Measurements from ENCODE around the gene CDK3. TPM values are rescaled to one million over a fixed set of nuclear protein-coding genes. Genes with fewer than 3 reads are reported as not detected.

The CDK3 gene
- total RNA-seq, 1 experiment from 2014 or later, result 7.1 TPM

DNA sequence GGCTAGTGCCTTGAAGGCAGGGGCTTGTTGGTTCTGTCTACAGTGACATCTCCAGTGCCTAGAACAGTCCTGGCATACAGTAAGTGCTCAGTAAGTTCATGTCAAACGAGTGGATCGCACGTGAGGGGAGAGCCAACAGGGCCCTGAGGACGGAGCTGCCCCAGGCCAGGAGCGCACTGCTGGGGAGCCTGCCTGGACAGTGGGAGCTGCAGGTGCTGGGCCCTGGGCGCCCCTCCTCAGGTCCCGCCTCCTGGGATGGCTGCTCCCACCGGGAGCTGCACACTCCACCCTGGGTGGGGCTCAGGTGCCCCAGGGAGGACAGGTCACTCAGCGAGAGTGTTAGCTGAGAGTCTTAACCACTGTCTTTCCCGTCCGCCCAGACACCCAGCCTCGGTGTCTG is 24.6 kb downstream of the CDK3 start:
- DNase-seq (ENCODE audit: low read depth, low spot score) (no peak), ATAC-seq (no peak)
- H3K36me3 ChIP-seq (ENCODE audit: control insufficient read depth in 1 of 2, insufficient read depth in 2 of 2, low read length in 2 of 2), result peaks cover 11 to 14% of the 10 kb centered on the region in 2 experiments
- no peaks in the 10 kb centered on the region for H3K27me3 ChIP-seq (ENCODE audit: insufficient read depth, low read length)
- H4K20me1 ChIP-seq (ENCODE audit: insufficient read depth), result no peaks in the 10 kb centered on the region
- ChIA-PET POLR2A (interaction anchor here (0.7 kb wide), 1 partner anchor 248 kb away, joined by 5 read pairs; no protein-coding TSS in a partner anchor), RAD21 (ENCODE audit: low non-redundant PET in 1 of 2, low total read pairs in 2 of 2, uncharacterized antibody in 2 of 2, unreplicated experiment in 2 of 2) (no interaction called here), CTCF (interaction anchor here (0.7 to 1.2 kb wide), 2 partner anchors 11 to 19 kb away, joined by 3 to 4 read pairs; no protein-coding TSS in a partner anchor)
- H3K9ac ChIP-seq (ENCODE audit: low read length), result no peak overlapping the region
- peaks cover 36% of the 10 kb centered on the region for H3K79me2 ChIP-seq (ENCODE audit: insufficient read depth, low read length)
- no peak overlapping the region; the same call in 1 of the 2 replicates for H3K27ac ChIP-seq (ENCODE audit: low read depth, low read length)
- H3K4me1 ChIP-seq (ENCODE audit: control insufficient read depth in 1 of 2, insufficient read depth in 2 of 2, low read length in 2 of 2), result peaks cover 33 to 49% of the 10 kb centered on the region in 2 experiments
- intact Hi-C loops (cut with micrococcal nuclease), result loop anchor here (5.0 kb wide), 3 partner anchors 47 to 252 kb away; partner anchors contain the start of genes EXOC7, GALR2 and SRP68
- TF ChIP-seq POLR2A (IDR thresholded peaks at IDR 0.05; ENCODE audit: borderline replicate concordance, extremely low read depth, insufficient read depth, insufficient read length) (no peak), JUND (IDR thresholded peaks at IDR 0.05) (no peak), YY1 (IDR thresholded peaks at IDR 0.05; ENCODE audit: extremely low read depth, insufficient replicate concordance, low read depth, low read length) (no peak), SP1 (IDR thresholded peaks at IDR 0.05; ENCODE audit: low read depth) (no peak), POLR2AphosphoS5 (IDR thresholded peaks at IDR 0.05; ENCODE audit: low read depth, low read length) (no peak), ZNF274 (IDR thresholded peaks at IDR 0.05; ENCODE audit: low read depth, low read length) (no peak), SIN3A (IDR thresholded peaks at IDR 0.05; ENCODE audit: low read depth) (no peak), EZH2 (IDR thresholded peaks at IDR 0.05) (no peak), ELF1 (IDR thresholded peaks at IDR 0.05; ENCODE audit: borderline replicate concordance, low read depth) (no peak), FOSL1 (IDR thresholded peaks at IDR 0.05; ENCODE audit: low read depth) (no peak), EZH2phosphoT487 (IDR thresholded peaks at IDR 0.05; ENCODE audit: borderline replicate concordance) (no peak)
- TF ChIP-seq, protein P1, sequence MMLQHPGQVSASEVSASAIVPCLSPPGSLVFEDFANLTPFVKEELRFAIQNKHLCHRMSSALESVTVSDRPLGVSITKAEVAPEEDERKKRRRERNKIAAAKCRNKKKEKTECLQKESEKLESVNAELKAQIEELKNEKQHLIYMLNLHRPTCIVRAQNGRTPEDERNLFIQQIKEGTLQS (IDR thresholded peaks at IDR 0.05), result no peak
- TF ChIP-seq, protein P2, sequence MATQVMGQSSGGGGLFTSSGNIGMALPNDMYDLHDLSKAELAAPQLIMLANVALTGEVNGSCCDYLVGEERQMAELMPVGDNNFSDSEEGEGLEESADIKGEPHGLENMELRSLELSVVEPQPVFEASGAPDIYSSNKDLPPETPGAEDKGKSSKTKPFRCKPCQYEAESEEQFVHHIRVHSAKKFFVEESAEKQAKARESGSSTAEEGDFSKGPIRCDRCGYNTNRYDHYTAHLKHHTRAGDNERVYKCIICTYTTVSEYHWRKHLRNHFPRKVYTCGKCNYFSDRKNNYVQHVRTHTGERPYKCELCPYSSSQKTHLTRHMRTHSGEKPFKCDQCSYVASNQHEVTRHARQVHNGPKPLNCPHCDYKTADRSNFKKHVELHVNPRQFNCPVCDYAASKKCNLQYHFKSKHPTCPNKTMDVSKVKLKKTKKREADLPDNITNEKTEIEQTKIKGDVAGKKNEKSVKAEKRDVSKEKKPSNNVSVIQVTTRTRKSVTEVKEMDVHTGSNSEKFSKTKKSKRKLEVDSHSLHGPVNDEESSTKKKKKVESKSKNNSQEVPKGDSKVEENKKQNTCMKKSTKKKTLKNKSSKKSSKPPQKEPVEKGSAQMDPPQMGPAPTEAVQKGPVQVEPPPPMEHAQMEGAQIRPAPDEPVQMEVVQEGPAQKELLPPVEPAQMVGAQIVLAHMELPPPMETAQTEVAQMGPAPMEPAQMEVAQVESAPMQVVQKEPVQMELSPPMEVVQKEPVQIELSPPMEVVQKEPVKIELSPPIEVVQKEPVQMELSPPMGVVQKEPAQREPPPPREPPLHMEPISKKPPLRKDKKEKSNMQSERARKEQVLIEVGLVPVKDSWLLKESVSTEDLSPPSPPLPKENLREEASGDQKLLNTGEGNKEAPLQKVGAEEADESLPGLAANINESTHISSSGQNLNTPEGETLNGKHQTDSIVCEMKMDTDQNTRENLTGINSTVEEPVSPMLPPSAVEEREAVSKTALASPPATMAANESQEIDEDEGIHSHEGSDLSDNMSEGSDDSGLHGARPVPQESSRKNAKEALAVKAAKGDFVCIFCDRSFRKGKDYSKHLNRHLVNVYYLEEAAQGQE (IDR thresholded peaks at IDR 0.05; ENCODE audit: low read depth), result no peak
- TF ChIP-seq, protein P3, sequence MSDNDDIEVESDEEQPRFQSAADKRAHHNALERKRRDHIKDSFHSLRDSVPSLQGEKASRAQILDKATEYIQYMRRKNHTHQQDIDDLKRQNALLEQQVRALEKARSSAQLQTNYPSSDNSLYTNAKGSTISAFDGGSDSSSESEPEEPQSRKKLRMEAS (IDR thresholded peaks at IDR 0.05), result no peak
- TF ChIP-seq, protein P4, sequence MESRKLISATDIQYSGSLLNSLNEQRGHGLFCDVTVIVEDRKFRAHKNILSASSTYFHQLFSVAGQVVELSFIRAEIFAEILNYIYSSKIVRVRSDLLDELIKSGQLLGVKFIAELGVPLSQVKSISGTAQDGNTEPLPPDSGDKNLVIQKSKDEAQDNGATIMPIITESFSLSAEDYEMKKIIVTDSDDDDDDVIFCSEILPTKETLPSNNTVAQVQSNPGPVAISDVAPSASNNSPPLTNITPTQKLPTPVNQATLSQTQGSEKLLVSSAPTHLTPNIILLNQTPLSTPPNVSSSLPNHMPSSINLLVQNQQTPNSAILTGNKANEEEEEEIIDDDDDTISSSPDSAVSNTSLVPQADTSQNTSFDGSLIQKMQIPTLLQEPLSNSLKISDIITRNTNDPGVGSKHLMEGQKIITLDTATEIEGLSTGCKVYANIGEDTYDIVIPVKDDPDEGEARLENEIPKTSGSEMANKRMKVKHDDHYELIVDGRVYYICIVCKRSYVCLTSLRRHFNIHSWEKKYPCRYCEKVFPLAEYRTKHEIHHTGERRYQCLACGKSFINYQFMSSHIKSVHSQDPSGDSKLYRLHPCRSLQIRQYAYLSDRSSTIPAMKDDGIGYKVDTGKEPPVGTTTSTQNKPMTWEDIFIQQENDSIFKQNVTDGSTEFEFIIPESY (IDR thresholded peaks at IDR 0.05; ENCODE audit: extremely low read depth, insufficient replicate concordance, low read length), result no peak
- TF ChIP-seq, protein P5, sequence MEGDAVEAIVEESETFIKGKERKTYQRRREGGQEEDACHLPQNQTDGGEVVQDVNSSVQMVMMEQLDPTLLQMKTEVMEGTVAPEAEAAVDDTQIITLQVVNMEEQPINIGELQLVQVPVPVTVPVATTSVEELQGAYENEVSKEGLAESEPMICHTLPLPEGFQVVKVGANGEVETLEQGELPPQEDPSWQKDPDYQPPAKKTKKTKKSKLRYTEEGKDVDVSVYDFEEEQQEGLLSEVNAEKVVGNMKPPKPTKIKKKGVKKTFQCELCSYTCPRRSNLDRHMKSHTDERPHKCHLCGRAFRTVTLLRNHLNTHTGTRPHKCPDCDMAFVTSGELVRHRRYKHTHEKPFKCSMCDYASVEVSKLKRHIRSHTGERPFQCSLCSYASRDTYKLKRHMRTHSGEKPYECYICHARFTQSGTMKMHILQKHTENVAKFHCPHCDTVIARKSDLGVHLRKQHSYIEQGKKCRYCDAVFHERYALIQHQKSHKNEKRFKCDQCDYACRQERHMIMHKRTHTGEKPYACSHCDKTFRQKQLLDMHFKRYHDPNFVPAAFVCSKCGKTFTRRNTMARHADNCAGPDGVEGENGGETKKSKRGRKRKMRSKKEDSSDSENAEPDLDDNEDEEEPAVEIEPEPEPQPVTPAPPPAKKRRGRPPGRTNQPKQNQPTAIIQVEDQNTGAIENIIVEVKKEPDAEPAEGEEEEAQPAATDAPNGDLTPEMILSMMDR (IDR thresholded peaks at IDR 0.05 in 2 of 3, conservative IDR thresholded peaks at IDR 0.05 in 1 of 3; ENCODE audit: borderline replicate concordance in 1 of 3, insufficient read depth in 1 of 3, low read depth in 2 of 3, low read length in 2 of 3), result no peak
- no peaks in the 10 kb centered on the region for H3K9me2 ChIP-seq (ENCODE audit: insufficient read depth)
- H3K4me3 ChIP-seq (replicated peaks in 1 of 2; ENCODE audit: low read depth in 1 of 2, low read length in 2 of 2), result no peak overlapping the region
- BruUV-seq (replicated peaks), result no TSS peak
- H3K4me2 ChIP-seq (ENCODE audit: low read length), result no peak overlapping the region; the same call in 1 of the 2 replicates
- H2AFZ ChIP-seq (ENCODE audit: low read depth, low read length, poor library complexity, severe bottlenecking), result no peak overlapping the region
- no peaks in the 10 kb centered on the region for H3K9me3 ChIP-seq (ENCODE audit: control insufficient read depth in 1 of 2, insufficient read depth in 1 of 2, low read depth in 1 of 2, low read length in 2 of 2)
